GM10266 (cell line): Measurements from ENCODE around the gene SLC35G2.

ENCODE experiments used
- DNase-seq: peaks from one replicate; pipeline ENCODE4 v3.0.0; 2012; ENCODE audit errors: extremely low spot score
- TF ChIP-seq, protein P1 (sequence below): IDR thresholded peaks from 2 replicates; pipeline ENCODE4 v1.5.1; 2012; ENCODE audit warnings: mild to moderate bottlenecking, low read depth; ENCODE audit not compliant: control insufficient read depth, insufficient read depth; ENCODE audit errors: missing control alignments

SLC35G2 gene

DNA sequence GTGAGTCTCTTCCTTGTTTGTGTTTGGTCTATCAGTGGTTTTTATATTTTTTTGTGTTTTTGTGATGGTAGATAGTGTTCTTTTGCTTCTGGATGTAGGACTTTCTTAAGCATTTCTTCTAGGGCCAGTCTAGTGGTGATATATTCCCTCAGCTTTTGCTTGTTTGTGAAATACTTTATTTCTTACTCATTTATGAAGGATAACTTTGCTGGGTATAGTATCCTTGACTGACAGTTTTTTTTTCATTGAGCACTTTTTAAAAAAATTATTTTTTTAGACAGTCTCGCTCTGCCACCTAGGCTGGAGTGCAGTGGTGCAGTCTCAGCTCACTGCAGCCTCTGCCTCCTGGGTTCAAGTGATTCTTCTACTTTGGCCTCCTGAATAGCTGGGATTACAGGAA lies 85.0 kb downstream of the SLC35G2 start:
- TF ChIP-seq, protein P1, sequence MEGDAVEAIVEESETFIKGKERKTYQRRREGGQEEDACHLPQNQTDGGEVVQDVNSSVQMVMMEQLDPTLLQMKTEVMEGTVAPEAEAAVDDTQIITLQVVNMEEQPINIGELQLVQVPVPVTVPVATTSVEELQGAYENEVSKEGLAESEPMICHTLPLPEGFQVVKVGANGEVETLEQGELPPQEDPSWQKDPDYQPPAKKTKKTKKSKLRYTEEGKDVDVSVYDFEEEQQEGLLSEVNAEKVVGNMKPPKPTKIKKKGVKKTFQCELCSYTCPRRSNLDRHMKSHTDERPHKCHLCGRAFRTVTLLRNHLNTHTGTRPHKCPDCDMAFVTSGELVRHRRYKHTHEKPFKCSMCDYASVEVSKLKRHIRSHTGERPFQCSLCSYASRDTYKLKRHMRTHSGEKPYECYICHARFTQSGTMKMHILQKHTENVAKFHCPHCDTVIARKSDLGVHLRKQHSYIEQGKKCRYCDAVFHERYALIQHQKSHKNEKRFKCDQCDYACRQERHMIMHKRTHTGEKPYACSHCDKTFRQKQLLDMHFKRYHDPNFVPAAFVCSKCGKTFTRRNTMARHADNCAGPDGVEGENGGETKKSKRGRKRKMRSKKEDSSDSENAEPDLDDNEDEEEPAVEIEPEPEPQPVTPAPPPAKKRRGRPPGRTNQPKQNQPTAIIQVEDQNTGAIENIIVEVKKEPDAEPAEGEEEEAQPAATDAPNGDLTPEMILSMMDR, result no peak
- no peak for DNase-seq

DNA sequence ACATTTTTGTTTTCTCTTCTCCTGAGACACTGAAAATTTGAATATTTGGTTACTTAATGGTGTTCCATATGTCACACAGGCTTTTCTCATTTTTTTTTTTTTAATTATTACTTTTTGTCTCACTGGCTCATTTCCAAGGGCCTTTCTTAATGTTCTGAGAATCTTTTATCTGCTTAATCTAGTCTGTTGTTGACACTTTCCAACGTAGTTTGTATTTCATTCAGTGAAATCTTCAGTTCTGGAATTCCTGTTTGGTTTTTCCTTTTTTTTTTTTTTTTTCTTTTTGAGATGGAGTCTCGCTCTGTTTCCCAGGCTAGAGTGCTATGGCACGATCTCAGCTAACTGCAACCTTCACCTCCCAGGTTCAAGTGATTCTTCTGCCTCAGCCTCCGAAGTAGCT lies 85.8 kb downstream of the SLC35G2 start:
- no peak for DNase-seq
- TF ChIP-seq, protein P1, result no peak
